Measurements from ENCODE around the gene RIMOC1.
"Not testable (repeated sequence)": the region's sequence is repeated elsewhere in the genome, so short reads cannot be mapped to it uniquely, and the experiment has no call there.

Gene RIMOC1

GRCh38 chr5:41892031-41892430 lies 12.1 kb upstream of the RIMOC1 start:
- no peak for DNase-seq

GRCh38 chr5:41893074-41893851 lies 10.9 kb upstream of the RIMOC1 start:
- DNase-seq, result no peak

- DNase-seq, result no peak
Observed at GRCh38 chr5:41896230-41896629, 7.9 kb upstream of the RIMOC1 start.

GRCh38 chr5:41903382-41903891 lies 707 bp upstream of the RIMOC1 start:
- DNase-seq, result no peak

- no peak for DNase-seq
Observed at GRCh38 chr5:41906151-41906550, 2.0 kb downstream of the RIMOC1 start.

GRCh38 chr5:41908374-41909079 lies 4.4 kb downstream of the RIMOC1 start:
- DNase-seq, result no peak

GRCh38 chr5:41918105-41918504 lies 14.0 kb downstream of the RIMOC1 start:
- no peak for DNase-seq

- DNase-seq, result no peak
Observed at GRCh38 chr5:41921166-41921565, 17.0 kb downstream of the RIMOC1 start.

- DNase-seq, result no peak
Observed at GRCh38 chr5:41921874-41922273, 17.7 kb downstream of the RIMOC1 start.

GRCh38 chr5:41924526-41924871 lies 20.4 kb downstream of the RIMOC1 start:
- no peak for DNase-seq

- peak; percentile 86 to 89 for DNase-seq
Observed at GRCh38 chr5:41924872-41925554, 20.9 kb downstream of the RIMOC1 start, which contains the start of gene FBXO4. Gene FBXO4, plus strand, starts transcription at chr5:41925281. Its CDS starts 29 bp downstream, at chr5:41925310.

- DNase-seq, result peak; percentile 42
Observed at GRCh38 chr5:41925555-41925951, 21.4 kb downstream of the RIMOC1 start.

- DNase-seq, result no peak
Observed at GRCh38 chr5:41927604-41928003, 23.5 kb downstream of the RIMOC1 start.

GRCh38 chr5:41929035-41929434 lies 24.9 kb downstream of the RIMOC1 start:
- no peak for DNase-seq

GRCh38 chr5:41932770-41933169 lies 28.6 kb downstream of the RIMOC1 start:
- no peak for DNase-seq

- no peak for DNase-seq
Observed at GRCh38 chr5:41935544-41935943, 31.4 kb downstream of the RIMOC1 start.

- DNase-seq, result no peak
Observed at GRCh38 chr5:41940641-41941040, 36.5 kb downstream of the RIMOC1 start.

- DNase-seq, result not testable (repeated sequence)
Observed at GRCh38 chr5:41945332-41945955, 41.3 kb downstream of the RIMOC1 start.

GRCh38 chr5:41951224-41951623 lies 47.1 kb downstream of the RIMOC1 start:
- DNase-seq, result no peak

Data from stimulated activated CD4-positive, alpha-beta T cell treated with anti-CD3 and anti-CD28 coated beads, Interleukin-2, amount 100 ng/mL, for 24 hours (primary cell).